Transverse colon (tissue), 4 donors: Measurements from ENCODE around the gene MAPK4. TPM values are rescaled to one million over a fixed set of nuclear protein-coding genes. Genes with fewer than 3 reads are reported as not detected.

ENCODE experiments used
- DNase-seq: peaks from one replicate; pipeline ENCODE4 v3.0.0-alpha.2; 2019
- H3K27ac ChIP-seq, 4 donors: fragments of 200-600 bp; sonication (generic); 2 replicates each; pipeline ENCODE4 v1.5.1; 2016 to 2018; ENCODE audit warnings: inconsistent platforms in 4 of 4
- H3K27me3 ChIP-seq: fragments of 200-600 bp; sonication (generic); 2 replicates; pipeline ENCODE4 v1.5.1; 2017; ENCODE audit warnings: inconsistent platforms
- H3K36me3 ChIP-seq, 4 donors: fragments of 200-600 bp; sonication (generic); 2 replicates each; pipeline ENCODE4 v1.5.1; 2017 to 2019; ENCODE audit warnings: inconsistent platforms in 4 of 4
- H3K4me1 ChIP-seq, 4 donors: fragments of 200-600 bp; sonication (generic); 2 replicates each; pipeline ENCODE4 v1.5.1; 2017 to 2020; ENCODE audit warnings: inconsistent platforms in 4 of 4
- H3K4me3 ChIP-seq, 4 donors: fragments of 200-600 bp; sonication (generic); 1 replicate in 1 of 4; 2 replicates in 3 of 4; pipeline versions ENCODE4 v1.5.1 to v1.6.1; 2017 to 2019; ENCODE audit warnings: inconsistent platforms in 4 of 4
- H3K9me3 ChIP-seq, 2 donors: fragments of 200-600 bp; sonication (generic); 2 replicates each; pipeline ENCODE4 v1.5.1; 2017 to 2019; ENCODE audit warnings: inconsistent platforms in 2 of 2
- EP300 ChIP-seq: sonication (generic); formaldehyde crosslinking; IDR thresholded peaks from one replicate; pipeline ENCODE4 v1.6.1; 2017; ENCODE audit warnings: antibody characterized with exemption, low read depth
- POLR2A ChIP-seq: fragments of 450-650 bp; IDR thresholded peaks from one replicate; pipeline ENCODE4 v1.6.1; 2016; ENCODE audit warnings: antibody characterized with exemption, mild to moderate bottlenecking, moderate library complexity
- POLR2AphosphoS5 ChIP-seq, 3 donors: sonication (generic); formaldehyde crosslinking; IDR thresholded peaks; one replicate each; pipeline ENCODE4 v1.6.1; 2016; ENCODE audit warnings: antibody characterized with exemption in 3 of 3
- WGBS, 2 donors: methylation state at CpG; one replicate each; pipeline ENCODE4 v1.1.5; 2018; ENCODE audit warnings: low coverage in 1 of 2; 5-methylcytosine and 5-hydroxymethylcytosine counted together
- in situ Hi-C, 4 donors: fragments of 200-750 bp; cut with MboI; loops; one replicate each; pipeline versions ENCODE4 v1.15.0 to v1.15.1; 2017; ENCODE audit warnings: low sequenced_read_pairs in 3 of 4, low pct_ligation_motif_present in 1 of 4, low pct_unique_long_range_greater_than_20kb in 1 of 4
- intact Hi-C: fragments of 100-400 bp; cut with DNase I; formaldehyde crosslinking; loops from one replicate; pipeline ENCODE4 v1.15.1; 2023; ENCODE audit warnings: low total_unique reads
- total RNA-seq, 4 donors: library from RNA; depleted of rRNA; stranded (reverse); fragments of >200 nt; gene quantifications; one replicate each; pipeline ENCODE4 v1.1.0, GENCODE V29; 2016
- TF ChIP-seq, protein P1 (sequence below), 5 experiments: fragments of 200-600 bp in 3 of 5; fragments of 450-650 bp in 2 of 5; sonication (generic) in 3 of 5; IDR thresholded peaks; 1 replicate in 2 of 5; 2 replicates in 3 of 5; pipeline ENCODE4 v1.5.1; 2016 to 2017; ENCODE audit warnings: antibody characterized with exemption in 5 of 5, inconsistent platforms in 3 of 5, mild to moderate bottlenecking in 2 of 5, moderate library complexity in 1 of 5

The MAPK4 gene
- total RNA-seq, 4 donors from 2014 or later: 1.6 to 20.1 (median 5.7) TPM

GRCh38 chr18:50616484-50617048 lies 56.7 kb downstream of the MAPK4 start:
- in situ Hi-C loops: no loop called here
- Histone ChIP-seq H3K4me3 (no peak overlapping the region), H3K9me3 (peaks cover 0 to 3% of the 10 kb centered on the region in 2 donors), H3K4me1 (peaks cover 0 to 3% (median 0%) of the 10 kb centered on the region in 4 donors), H3K36me3 (no peaks in the 10 kb centered on the region), H3K27me3 (no peaks in the 10 kb centered on the region), H3K27ac (no peak overlapping the region)
- whole genome bisulfite sequencing, 2 donors: 76 to 91% methylated on average over 4 to 5 of the region's 5 CpGs
- TF ChIP-seq, protein P1, sequence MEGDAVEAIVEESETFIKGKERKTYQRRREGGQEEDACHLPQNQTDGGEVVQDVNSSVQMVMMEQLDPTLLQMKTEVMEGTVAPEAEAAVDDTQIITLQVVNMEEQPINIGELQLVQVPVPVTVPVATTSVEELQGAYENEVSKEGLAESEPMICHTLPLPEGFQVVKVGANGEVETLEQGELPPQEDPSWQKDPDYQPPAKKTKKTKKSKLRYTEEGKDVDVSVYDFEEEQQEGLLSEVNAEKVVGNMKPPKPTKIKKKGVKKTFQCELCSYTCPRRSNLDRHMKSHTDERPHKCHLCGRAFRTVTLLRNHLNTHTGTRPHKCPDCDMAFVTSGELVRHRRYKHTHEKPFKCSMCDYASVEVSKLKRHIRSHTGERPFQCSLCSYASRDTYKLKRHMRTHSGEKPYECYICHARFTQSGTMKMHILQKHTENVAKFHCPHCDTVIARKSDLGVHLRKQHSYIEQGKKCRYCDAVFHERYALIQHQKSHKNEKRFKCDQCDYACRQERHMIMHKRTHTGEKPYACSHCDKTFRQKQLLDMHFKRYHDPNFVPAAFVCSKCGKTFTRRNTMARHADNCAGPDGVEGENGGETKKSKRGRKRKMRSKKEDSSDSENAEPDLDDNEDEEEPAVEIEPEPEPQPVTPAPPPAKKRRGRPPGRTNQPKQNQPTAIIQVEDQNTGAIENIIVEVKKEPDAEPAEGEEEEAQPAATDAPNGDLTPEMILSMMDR (IDR thresholded peaks at IDR 0.05): no peak
- no peak for TF ChIP-seq POLR2AphosphoS5 (IDR thresholded peaks at IDR 0.05)
- TF ChIP-seq POLR2A: no peak
- DNase-seq: no peak
- intact Hi-C loops: no loop called here

DNA sequence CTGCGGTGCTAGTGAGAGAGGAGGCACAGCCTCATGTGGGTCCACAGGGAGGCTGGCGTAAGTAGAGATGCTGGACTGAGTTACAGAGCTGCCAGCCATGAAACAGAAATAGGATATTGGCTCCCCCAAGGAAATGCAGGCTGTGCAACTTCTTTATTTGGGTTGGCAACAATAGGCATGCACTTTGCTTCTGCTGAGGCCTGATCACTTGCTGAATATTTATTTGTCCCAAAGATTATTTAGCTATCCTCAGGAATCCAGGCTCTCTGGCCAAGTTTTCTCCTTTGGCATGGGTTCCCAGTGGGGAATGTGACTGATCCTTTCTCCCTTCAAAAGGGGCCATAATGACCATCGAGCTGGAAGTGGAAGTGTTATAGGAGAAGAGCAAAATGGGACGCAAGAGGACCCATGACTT lies 60.0 kb downstream of the MAPK4 start:
- 75 to 76% methylated on average over 3 to 4 of the region's 4 CpGs for WGBS, 2 donors
- H3K36me3 ChIP-seq: no peaks in the 10 kb centered on the region
- peak overlapping the region; percentile 19 to 63 (median 53) for H3K27ac ChIP-seq
- no peak for DNase-seq
- H3K27me3 ChIP-seq: no peaks in the 10 kb centered on the region
- intact Hi-C loops: no loop called here
- H3K4me3 ChIP-seq: no peak overlapping the region
- H3K4me1 ChIP-seq: peaks cover 0 to 3% (median 0%) of the 10 kb centered on the region in 4 donors
- TF ChIP-seq, protein P1 (IDR thresholded peaks at IDR 0.05): no peak
- TF ChIP-seq EP300: no peak
- no peak for TF ChIP-seq POLR2A
- no peak for TF ChIP-seq POLR2AphosphoS5 (IDR thresholded peaks at IDR 0.05)
- no peaks in the 10 kb centered on the region for H3K9me3 ChIP-seq
- in situ Hi-C loops: no loop called here

GRCh38 chr18:50620319-50620718 lies 60.4 kb downstream of the MAPK4 start:
- intact Hi-C loops (no loop called here), in situ Hi-C loops (no loop called here)
- no peaks in the 10 kb centered on the region for H3K36me3 ChIP-seq
- WGBS, 2 donors: 55 to 60% methylated on average over 2 of the region's 2 CpGs
- H3K4me3 ChIP-seq: no peak overlapping the region
- no peaks in the 10 kb centered on the region for H3K27me3 ChIP-seq
- TF ChIP-seq, protein P1 (IDR thresholded peaks at IDR 0.05): no peak
- TF ChIP-seq EP300 (no peak), POLR2A (no peak), POLR2AphosphoS5 (IDR thresholded peaks at IDR 0.05) (peak in 2 of 3 donors; percentile 25 to 60)
- H3K9me3 ChIP-seq: no peaks in the 10 kb centered on the region
- DNase-seq: no peak
- peaks cover 0 to 3% (median 0%) of the 10 kb centered on the region in 4 donors for H3K4me1 ChIP-seq
- H3K27ac ChIP-seq: peak overlapping the region; percentile 19 to 63 (median 53)

- Histone ChIP-seq H3K4me1 (peaks cover 0 to 3% (median 0%) of the 10 kb centered on the region in 4 donors), H3K27me3 (no peaks in the 10 kb centered on the region), H3K36me3 (no peaks in the 10 kb centered on the region), H3K27ac (peak overlapping the region in 2 of 4 donors; percentile 57 to 63), H3K4me3 (no peak overlapping the region), H3K9me3 (no peaks in the 10 kb centered on the region)
- in situ Hi-C loops (no loop called here), intact Hi-C loops (no loop called here)
- DNase-seq: no peak
- WGBS, 2 donors: 76 to 92% methylated on average over 2 of the region's 2 CpGs
- no peak for TF ChIP-seq POLR2A
- TF ChIP-seq POLR2AphosphoS5 (IDR thresholded peaks at IDR 0.05): no peak
- no peak for TF ChIP-seq EP300
- TF ChIP-seq, protein P1 (IDR thresholded peaks at IDR 0.05): no peak
Observed at GRCh38 chr18:50621366-50621765, 61.5 kb downstream of the MAPK4 start.
